Measurements from ENCODE around the gene ZNF138. TPM values are rescaled to one million over a fixed set of nuclear protein-coding genes. Genes with fewer than 3 reads are reported as not detected.
"Not testable (repeated sequence)": the region's sequence is repeated elsewhere in the genome, so short reads cannot be mapped to it uniquely, and the experiment has no call there.

Gene ZNF138
- total RNA-seq, 4 donors from 2014 or later: 4.8 to 28.1 (median 7.3) TPM

DNA sequence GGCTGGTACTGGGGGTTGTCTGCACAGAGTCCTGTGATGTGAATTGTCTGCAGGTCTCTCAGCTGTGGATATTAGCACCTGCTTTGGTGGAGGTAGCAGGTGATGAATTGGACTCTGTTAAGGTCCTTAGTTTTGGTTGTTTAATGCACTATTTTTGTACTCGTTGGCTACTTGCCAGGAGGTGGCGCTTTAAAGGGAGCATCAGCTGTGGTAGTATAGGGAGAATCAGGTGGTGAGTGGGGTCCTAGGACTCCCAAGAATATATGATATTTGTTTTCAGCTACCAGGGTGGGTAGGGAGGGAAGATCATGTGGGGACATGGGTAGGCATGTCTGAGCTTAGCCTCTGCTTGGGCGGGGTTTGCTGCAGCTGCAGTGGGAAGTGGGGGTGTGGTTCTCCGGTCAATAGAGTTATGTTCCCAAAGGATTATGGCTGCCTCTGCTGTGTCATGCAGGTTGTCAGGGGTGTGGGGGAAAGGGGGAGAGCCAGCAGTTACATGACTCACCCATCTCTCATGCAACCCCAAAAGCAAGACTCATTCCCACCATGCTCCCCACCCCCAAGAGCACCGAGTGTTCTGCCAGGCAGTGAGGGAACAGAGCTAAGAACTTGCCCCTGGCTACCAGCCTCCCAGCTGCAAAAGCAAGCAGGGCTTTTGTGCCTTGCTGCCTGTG is 55.2 kb downstream of the ZNF138 start:
- no peak overlapping the region for H3K27ac ChIP-seq
- H3K27me3 ChIP-seq: no peaks in the 10 kb centered on the region
- no peaks in the 10 kb centered on the region for H3K4me1 ChIP-seq
- TF ChIP-seq, protein P1, sequence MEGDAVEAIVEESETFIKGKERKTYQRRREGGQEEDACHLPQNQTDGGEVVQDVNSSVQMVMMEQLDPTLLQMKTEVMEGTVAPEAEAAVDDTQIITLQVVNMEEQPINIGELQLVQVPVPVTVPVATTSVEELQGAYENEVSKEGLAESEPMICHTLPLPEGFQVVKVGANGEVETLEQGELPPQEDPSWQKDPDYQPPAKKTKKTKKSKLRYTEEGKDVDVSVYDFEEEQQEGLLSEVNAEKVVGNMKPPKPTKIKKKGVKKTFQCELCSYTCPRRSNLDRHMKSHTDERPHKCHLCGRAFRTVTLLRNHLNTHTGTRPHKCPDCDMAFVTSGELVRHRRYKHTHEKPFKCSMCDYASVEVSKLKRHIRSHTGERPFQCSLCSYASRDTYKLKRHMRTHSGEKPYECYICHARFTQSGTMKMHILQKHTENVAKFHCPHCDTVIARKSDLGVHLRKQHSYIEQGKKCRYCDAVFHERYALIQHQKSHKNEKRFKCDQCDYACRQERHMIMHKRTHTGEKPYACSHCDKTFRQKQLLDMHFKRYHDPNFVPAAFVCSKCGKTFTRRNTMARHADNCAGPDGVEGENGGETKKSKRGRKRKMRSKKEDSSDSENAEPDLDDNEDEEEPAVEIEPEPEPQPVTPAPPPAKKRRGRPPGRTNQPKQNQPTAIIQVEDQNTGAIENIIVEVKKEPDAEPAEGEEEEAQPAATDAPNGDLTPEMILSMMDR (IDR thresholded peaks at IDR 0.05): no peak
- no peak for TF ChIP-seq POLR2A (IDR thresholded peaks at IDR 0.05)
- H3K9me3 ChIP-seq: no peaks in the 10 kb centered on the region
- DNase-seq: no peak
- H3K4me3 ChIP-seq: no peak overlapping the region
- H3K36me3 ChIP-seq: no peaks in the 10 kb centered on the region

DNA sequence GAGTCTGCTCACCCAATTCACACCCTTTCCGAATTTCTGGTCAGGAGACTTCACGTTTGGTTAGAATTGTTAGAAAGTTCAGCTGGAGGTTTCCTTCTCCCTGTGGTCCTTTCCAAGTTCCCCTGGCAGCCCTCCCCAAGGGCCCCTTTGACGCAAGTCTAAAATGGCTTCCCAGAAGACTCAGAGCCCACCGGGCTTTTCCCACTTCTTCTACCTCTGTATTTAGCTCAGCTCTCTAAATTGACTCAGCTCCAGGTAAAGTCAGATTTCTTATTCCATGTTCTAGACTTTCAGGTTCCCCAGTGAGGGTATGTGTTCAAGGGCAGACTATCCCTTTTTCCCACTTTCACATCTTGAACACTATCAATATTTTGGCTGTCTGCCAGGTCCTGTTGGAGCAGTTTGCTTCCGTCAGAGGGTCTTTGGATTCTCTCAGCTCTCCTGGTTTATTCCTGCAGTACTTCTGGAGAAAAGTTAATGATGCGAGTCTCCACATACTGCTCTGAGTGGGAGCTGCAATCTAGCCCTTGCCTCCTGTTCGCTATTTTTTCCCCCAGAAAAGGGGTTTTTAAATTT is 55.8 kb downstream of the ZNF138 start:
- TF ChIP-seq, protein P1 (IDR thresholded peaks at IDR 0.05): no peak
- no peaks in the 10 kb centered on the region for H3K9me3 ChIP-seq
- no peak overlapping the region for H3K4me3 ChIP-seq
- H3K27ac ChIP-seq: no peak overlapping the region
- no peaks in the 10 kb centered on the region for H3K4me1 ChIP-seq
- H3K36me3 ChIP-seq: no peaks in the 10 kb centered on the region
- H3K27me3 ChIP-seq: no peaks in the 10 kb centered on the region
- DNase-seq: no peak

DNA sequence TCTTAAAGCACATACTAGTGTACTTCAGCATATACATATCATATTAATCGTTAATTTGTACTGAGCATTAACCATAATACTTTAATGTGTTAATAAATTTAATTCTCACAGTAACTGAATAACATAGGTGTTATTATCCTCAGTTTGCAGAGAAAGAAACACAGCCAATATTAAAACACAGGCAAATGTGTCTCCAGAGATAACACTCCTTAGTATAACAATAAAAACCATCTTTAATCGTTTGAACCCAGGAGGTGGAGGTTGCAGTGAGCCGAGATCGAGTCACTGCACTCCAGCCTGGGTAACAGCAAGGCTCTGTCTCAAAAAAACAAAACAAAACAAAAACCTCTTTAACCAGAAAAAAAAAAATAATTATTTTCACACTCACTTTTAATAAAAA is 59.5 kb downstream of the ZNF138 start:
- no peaks in the 10 kb centered on the region for H3K36me3 ChIP-seq
- H3K27ac ChIP-seq: no peak overlapping the region
- H3K27me3 ChIP-seq: no peaks in the 10 kb centered on the region
- H3K4me1 ChIP-seq: no peaks in the 10 kb centered on the region
- no peak overlapping the region for H3K4me3 ChIP-seq
- H3K9me3 ChIP-seq: no peaks in the 10 kb centered on the region
- TF ChIP-seq, protein P1 (IDR thresholded peaks at IDR 0.05): no peak
- TF ChIP-seq POLR2A (IDR thresholded peaks at IDR 0.05): no peak
- DNase-seq: no peak

DNA sequence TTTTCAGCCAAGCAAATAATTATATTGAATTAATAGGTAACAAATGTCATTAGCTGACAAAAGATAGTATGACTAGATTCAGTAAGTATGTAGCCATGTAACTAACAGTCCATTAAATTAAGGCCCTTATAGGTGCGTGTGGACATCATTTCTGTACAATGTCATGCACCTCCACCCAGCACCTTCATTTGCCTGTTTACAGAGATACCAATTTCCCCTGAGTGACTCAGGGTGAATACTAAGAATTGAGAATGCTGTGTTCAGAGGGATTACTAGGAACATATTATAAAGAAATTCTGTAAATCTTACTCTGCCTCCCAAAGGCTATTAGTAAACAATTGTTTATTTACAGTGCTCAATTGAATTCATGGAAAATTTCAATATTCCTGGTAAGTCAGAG is 60.7 kb downstream of the ZNF138 start:
- no peak for DNase-seq
- no peaks in the 10 kb centered on the region for H3K27me3 ChIP-seq
- no peak overlapping the region for H3K27ac ChIP-seq
- no peaks in the 10 kb centered on the region for H3K9me3 ChIP-seq
- H3K36me3 ChIP-seq: no peaks in the 10 kb centered on the region
- no peak overlapping the region for H3K4me3 ChIP-seq
- TF ChIP-seq, protein P1 (IDR thresholded peaks at IDR 0.05): no peak
- TF ChIP-seq POLR2A (IDR thresholded peaks at IDR 0.05): no peak
- H3K4me1 ChIP-seq: no peaks in the 10 kb centered on the region

DNA sequence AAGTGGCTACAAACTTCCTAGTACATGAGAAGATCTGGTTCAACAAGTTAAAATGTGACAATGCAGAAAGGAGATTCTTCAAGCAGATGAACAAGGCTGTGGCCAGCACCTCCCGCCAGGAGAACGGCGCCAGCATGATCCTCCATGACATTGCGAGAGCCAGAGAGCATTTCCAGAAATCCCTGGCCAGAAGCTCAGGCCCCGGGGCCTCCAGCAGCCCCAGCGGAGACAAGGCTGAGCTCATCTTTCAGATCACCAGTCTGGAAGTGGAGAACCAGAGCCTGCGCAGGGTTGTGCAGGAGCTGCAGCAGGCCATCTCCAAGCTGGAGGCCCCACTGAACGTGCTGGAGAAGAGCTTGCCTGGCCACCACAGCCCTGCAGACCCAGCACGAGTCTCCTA is 68.8 kb downstream of the ZNF138 start:
- DNase-seq: no peak

DNA sequence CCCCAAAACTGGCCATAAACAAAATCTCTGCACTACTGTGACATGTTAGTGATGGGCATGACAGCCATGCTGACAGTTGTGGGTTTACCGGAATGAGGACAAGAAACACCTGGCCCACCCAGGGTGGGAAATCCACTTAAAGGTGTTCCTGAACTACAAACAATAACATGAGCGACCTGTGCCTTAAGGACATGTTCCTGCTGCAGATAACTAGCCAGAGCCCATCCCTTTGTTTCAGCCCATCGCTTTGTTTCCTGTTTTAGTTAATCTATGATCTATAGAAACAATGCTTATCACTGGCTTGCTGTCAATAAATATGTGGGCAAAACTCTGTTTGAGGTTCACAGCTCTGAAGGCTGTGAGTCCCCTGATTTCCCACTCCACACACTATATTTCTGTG is 69.3 kb downstream of the ZNF138 start:
- not testable (repeated sequence) for DNase-seq, H3K4me1 ChIP-seq, H3K4me3 ChIP-seq, H3K27me3 ChIP-seq, H3K27ac ChIP-seq, H3K9me3 ChIP-seq, H3K36me3 ChIP-seq

More for the DNA sequence above, 68.8 kb downstream of the ZNF138 start:
- Histone ChIP-seq H3K36me3 (no peaks in the 10 kb centered on the region), H3K4me1 (no peaks in the 10 kb centered on the region), H3K27ac (no peak overlapping the region), H3K4me3 (no peak overlapping the region), H3K27me3 (no peaks in the 10 kb centered on the region), H3K9me3 (peaks cover 0 to 3% (median 0%) of the 10 kb centered on the region in 4 donors)
- TF ChIP-seq, protein P1 (IDR thresholded peaks at IDR 0.05): no peak
- no peak for TF ChIP-seq POLR2A (IDR thresholded peaks at IDR 0.05)

Measured in Peyer's patch (tissue), 4 donors.